HepG2 (cell line): ENCODE results near the gene SOCS3.

Experiments
- CBX2 ChIP-seq, 2 experiments: fragments of 200-600 bp in 1 of 2; sonication (generic); formaldehyde crosslinking in 1 of 2; IDR thresholded peaks; 2 replicates each; pipeline versions ENCODE4 v1.7.0 to v1.8.1; 2018 to 2022; ENCODE audit warnings: low read depth in 2 of 2, low read length in 1 of 2, mild to moderate bottlenecking in 1 of 2, missing genetic modification reagents in 1 of 2
- NR3C1 ChIP-seq: sonication (generic); formaldehyde crosslinking; IDR thresholded peaks from 2 replicates; pipeline ENCODE4 v1.4.0; 2020; ENCODE audit warnings: missing genetic modification reagents
- PHF20 ChIP-seq: sonication (generic); formaldehyde crosslinking; IDR thresholded peaks from 2 replicates; pipeline ENCODE4 v1.5.0; 2020; ENCODE audit warnings: mild to moderate bottlenecking, missing genetic modification reagents
- PLRG1 ChIP-seq: fragments of 450-650 bp; conservative IDR thresholded peaks from 2 replicates; pipeline ENCODE4 v1.6.1; 2016
- POLR2A ChIP-seq, 2 experiments: IDR thresholded peaks; 2 replicates each; pipeline ENCODE4 v1.6.1; 2011; ENCODE audit warnings: low read depth in 2 of 2, low read length in 2 of 2, mild to moderate bottlenecking in 1 of 2, moderate library complexity in 1 of 2; ENCODE audit not compliant: insufficient read depth in 1 of 2
- RFXAP ChIP-seq: sonication (generic); formaldehyde crosslinking; IDR thresholded peaks from 2 replicates; pipeline ENCODE4 v1.4.0; 2020; ENCODE audit warnings: missing genetic modification reagents, borderline replicate concordance
- ZNF24 ChIP-seq: fragments of 450-650 bp; IDR thresholded peaks from 2 replicates; pipeline ENCODE4 v1.6.1; 2017; ENCODE audit warnings: antibody characterized with exemption, mild to moderate bottlenecking
- TF ChIP-seq, protein P1 (sequence below): sonication (generic); formaldehyde crosslinking; IDR thresholded peaks from 2 replicates; pipeline ENCODE4 v1.4.0; 2020; ENCODE audit warnings: missing genetic modification reagents
- TF ChIP-seq, protein P2 (sequence below): sonication (generic); formaldehyde crosslinking; IDR thresholded peaks from 2 replicates; pipeline ENCODE4 v1.8.1; 2023; ENCODE audit warnings: missing genetic modification reagents, inconsistent platforms, borderline replicate concordance
- TF ChIP-seq, protein P3 (sequence below): sonication (generic); formaldehyde crosslinking; conservative IDR thresholded peaks from 2 replicates; pipeline ENCODE4 v1.4.0; 2020; ENCODE audit warnings: missing genetic modification reagents

DNA sequence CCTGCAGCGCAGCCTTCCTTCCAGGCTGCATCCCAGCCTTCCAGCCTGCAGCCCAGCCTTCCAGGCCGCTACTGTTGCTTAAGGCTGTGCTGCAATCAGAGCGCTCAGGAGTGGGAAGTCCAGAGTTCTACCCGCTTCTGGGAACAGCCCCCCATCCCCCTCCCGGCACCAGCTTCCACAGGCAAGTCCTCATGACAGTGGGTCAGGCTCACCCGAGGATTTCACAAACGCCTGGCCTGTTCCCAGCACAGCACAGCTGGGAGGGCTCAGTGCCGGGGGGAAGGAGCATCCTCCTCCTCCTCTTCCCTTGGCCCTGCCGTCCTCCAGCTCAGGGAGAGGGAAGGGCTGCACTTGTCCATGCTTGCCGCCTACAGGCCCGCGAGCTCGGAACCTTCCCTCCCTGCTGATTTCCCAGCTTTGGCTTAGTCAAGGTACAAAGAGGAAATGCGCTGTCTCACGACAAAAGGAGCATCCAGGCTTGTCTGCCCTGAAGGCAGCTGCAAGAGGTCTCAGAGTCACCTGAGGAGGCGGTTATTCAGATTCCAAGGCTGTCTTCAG lies 8.3 kb downstream of the SOCS3 start:
- TF ChIP-seq ZNF24 (no peak), POLR2A (IDR thresholded peaks at IDR 0.05; ENCODE audit: insufficient read depth in 1 of 2, low read depth in 2 of 2, low read length in 2 of 2) (no peak), CBX2 (IDR thresholded peaks at IDR 0.05; ENCODE audit: low read depth, low read length) (no peak), CBX2 (CRISPR knock-in tag; IDR thresholded peaks at IDR 0.05; ENCODE audit: low read depth) (no peak), NR3C1 (CRISPR knock-in tag) (no peak), PHF20 (CRISPR knock-in tag) (no peak), PLRG1 (no peak), RFXAP (CRISPR knock-in tag) (no peak)
- TF ChIP-seq, protein P1, sequence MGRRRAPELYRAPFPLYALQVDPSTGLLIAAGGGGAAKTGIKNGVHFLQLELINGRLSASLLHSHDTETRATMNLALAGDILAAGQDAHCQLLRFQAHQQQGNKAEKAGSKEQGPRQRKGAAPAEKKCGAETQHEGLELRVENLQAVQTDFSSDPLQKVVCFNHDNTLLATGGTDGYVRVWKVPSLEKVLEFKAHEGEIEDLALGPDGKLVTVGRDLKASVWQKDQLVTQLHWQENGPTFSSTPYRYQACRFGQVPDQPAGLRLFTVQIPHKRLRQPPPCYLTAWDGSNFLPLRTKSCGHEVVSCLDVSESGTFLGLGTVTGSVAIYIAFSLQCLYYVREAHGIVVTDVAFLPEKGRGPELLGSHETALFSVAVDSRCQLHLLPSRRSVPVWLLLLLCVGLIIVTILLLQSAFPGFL (CRISPR knock-in tag), result no peak
- TF ChIP-seq, protein P2, sequence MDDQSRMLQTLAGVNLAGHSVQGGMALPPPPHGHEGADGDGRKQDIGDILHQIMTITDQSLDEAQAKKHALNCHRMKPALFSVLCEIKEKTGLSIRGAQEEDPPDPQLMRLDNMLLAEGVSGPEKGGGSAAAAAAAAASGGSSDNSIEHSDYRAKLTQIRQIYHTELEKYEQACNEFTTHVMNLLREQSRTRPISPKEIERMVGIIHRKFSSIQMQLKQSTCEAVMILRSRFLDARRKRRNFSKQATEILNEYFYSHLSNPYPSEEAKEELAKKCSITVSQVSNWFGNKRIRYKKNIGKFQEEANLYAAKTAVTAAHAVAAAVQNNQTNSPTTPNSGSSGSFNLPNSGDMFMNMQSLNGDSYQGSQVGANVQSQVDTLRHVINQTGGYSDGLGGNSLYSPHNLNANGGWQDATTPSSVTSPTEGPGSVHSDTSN (CRISPR knock-in tag), result no peak
- TF ChIP-seq, protein P3, sequence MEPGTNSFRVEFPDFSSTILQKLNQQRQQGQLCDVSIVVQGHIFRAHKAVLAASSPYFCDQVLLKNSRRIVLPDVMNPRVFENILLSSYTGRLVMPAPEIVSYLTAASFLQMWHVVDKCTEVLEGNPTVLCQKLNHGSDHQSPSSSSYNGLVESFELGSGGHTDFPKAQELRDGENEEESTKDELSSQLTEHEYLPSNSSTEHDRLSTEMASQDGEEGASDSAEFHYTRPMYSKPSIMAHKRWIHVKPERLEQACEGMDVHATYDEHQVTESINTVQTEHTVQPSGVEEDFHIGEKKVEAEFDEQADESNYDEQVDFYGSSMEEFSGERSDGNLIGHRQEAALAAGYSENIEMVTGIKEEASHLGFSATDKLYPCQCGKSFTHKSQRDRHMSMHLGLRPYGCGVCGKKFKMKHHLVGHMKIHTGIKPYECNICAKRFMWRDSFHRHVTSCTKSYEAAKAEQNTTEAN (CRISPR knock-in tag), result no peak
